ENCODE data around the gene TSBP1. TPM values are rescaled to one million over a fixed set of nuclear protein-coding genes. Genes with fewer than 3 reads are reported as not detected.
"Not testable (repeated sequence)": the region's sequence is repeated elsewhere in the genome, so short reads cannot be mapped to it uniquely, and the experiment has no call there.

TSBP1 gene
- total RNA-seq, 2 donors from 2014 or later: 0.45 TPM; not detected in 1

DNA sequence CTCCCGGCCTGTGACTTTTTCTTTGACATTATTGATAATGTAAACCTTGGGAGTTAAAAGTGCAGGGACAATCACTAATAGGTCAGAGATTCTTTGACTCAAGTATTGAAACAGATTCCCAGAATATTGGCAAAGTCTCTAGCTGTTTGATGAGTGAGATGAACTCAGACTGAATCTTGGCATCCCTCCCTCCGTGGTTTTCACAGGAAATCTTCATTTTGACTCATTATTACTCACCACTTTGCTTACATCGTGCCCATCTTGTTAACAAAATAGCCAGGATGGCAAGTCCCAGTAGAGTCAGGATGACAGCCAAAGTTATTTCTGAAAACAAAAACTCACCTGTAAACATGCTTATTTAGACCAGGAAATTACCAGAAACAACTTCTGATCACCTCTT lies 2.0 kb downstream of the TSBP1 start:
- no peaks in the 10 kb centered on the region for H3K9me3 ChIP-seq
- intact Hi-C loops (cut with DNase I): no loop called here
- TF ChIP-seq POLR2A (IDR thresholded peaks at IDR 0.05) (no peak), POLR2AphosphoS5 (IDR thresholded peaks at IDR 0.05) (no peak)
- TF ChIP-seq, protein P1, sequence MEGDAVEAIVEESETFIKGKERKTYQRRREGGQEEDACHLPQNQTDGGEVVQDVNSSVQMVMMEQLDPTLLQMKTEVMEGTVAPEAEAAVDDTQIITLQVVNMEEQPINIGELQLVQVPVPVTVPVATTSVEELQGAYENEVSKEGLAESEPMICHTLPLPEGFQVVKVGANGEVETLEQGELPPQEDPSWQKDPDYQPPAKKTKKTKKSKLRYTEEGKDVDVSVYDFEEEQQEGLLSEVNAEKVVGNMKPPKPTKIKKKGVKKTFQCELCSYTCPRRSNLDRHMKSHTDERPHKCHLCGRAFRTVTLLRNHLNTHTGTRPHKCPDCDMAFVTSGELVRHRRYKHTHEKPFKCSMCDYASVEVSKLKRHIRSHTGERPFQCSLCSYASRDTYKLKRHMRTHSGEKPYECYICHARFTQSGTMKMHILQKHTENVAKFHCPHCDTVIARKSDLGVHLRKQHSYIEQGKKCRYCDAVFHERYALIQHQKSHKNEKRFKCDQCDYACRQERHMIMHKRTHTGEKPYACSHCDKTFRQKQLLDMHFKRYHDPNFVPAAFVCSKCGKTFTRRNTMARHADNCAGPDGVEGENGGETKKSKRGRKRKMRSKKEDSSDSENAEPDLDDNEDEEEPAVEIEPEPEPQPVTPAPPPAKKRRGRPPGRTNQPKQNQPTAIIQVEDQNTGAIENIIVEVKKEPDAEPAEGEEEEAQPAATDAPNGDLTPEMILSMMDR (IDR thresholded peaks at IDR 0.05): no peak
- H3K27me3 ChIP-seq (replicated peaks; ENCODE audit: insufficient read depth): no peaks in the 10 kb centered on the region
- no peaks in the 10 kb centered on the region for H3K4me1 ChIP-seq (replicated peaks)
- H3K4me3 ChIP-seq: no peak overlapping the region
- H3K36me3 ChIP-seq: no peaks in the 10 kb centered on the region
- DNase-seq (ENCODE audit: low spot score): no peak
- 66% methylated on average over 3 of the region's 3 CpGs for WGBS
- no peak overlapping the region for H3K27ac ChIP-seq

DNA sequence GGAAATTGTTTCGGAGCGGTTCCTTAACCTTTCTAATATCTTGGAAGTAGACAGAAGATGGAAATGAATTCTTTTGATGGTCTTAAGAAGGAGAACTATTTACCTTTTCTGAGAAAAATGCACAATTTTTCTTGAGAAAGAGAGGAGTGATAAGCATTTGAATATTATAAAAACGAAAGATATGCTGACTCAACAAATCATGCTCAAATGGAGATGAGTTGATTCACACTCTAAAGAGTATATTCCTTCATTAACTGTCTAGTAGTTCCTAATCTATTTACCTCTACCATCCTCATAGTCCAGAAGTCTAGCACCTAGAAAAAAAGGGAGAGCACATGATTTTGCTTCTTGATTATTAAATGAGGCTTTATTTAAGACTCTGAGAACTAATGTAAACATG lies 4.1 kb downstream of the TSBP1 start:
- intact Hi-C loops (cut with DNase I): no loop called here
- Histone ChIP-seq H3K9me3 (no peaks in the 10 kb centered on the region), H3K4me3 (no peak overlapping the region), H3K36me3 (no peaks in the 10 kb centered on the region), H3K27ac (no peak overlapping the region), H3K4me1 (replicated peaks) (no peaks in the 10 kb centered on the region), H3K27me3 (replicated peaks; ENCODE audit: insufficient read depth) (no peaks in the 10 kb centered on the region)
- TF ChIP-seq, protein P1 (IDR thresholded peaks at IDR 0.05): no peak
- no peak for TF ChIP-seq POLR2A (IDR thresholded peaks at IDR 0.05)
- no peak for TF ChIP-seq POLR2AphosphoS5 (IDR thresholded peaks at IDR 0.05)
- no peak for DNase-seq (ENCODE audit: low spot score)
- whole genome bisulfite sequencing: 94% methylated on average over 3 of the region's 3 CpGs

DNA sequence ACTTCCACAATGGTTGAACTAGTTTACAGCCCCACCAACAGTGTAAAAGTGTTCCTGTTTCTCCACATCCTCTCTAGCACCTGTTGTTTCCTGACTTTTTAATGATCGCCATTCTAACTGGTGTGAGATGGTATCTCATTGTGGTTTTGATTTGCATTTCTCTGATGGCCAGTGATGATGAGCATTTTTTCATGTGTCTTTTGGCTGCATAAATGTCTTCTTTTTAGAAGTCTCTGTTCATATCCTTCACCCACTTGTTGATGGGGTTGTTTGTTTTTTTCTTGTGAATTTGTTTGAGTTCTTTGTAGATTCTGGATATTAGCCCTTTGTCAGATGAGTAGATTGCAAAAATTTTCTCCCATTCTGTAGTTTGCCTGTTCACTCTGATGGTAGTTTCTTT lies 12.5 kb downstream of the TSBP1 start:
- H3K27ac ChIP-seq; H3K4me3 ChIP-seq; intact Hi-C loops (cut with DNase I); DNase-seq (ENCODE audit: low spot score); H3K36me3 ChIP-seq; H3K27me3 ChIP-seq (replicated peaks; ENCODE audit: insufficient read depth); H3K9me3 ChIP-seq; H3K4me1 ChIP-seq (replicated peaks): not testable (repeated sequence)
- 77% methylated on average over 1 of the region's 1 CpG for WGBS

DNA sequence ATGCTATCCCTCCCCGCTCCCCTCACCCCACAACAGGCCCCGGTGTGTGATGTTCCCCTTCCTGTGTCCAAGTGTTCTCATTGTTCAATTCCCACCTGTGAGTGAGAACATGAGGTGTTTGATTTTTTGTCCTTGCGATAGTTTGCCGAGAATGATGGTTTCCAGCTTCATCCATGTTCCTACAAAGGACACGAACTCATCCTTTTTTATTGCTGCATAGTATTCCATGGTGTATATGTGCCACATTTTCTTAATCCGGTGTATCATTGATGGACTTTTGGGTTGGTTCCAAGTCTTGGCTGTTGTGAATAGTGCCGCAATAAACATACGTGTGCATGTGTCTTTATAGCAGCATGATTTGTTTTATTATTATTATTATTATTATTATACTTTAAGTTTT lies 13.2 kb downstream of the TSBP1 start:
- H3K4me3 ChIP-seq; H3K36me3 ChIP-seq; DNase-seq (ENCODE audit: low spot score); H3K27me3 ChIP-seq (replicated peaks; ENCODE audit: insufficient read depth); intact Hi-C loops (cut with DNase I); H3K9me3 ChIP-seq; H3K4me1 ChIP-seq (replicated peaks); H3K27ac ChIP-seq: not testable (repeated sequence)
- WGBS: 80% methylated on average over 8 of the region's 8 CpGs

DNA sequence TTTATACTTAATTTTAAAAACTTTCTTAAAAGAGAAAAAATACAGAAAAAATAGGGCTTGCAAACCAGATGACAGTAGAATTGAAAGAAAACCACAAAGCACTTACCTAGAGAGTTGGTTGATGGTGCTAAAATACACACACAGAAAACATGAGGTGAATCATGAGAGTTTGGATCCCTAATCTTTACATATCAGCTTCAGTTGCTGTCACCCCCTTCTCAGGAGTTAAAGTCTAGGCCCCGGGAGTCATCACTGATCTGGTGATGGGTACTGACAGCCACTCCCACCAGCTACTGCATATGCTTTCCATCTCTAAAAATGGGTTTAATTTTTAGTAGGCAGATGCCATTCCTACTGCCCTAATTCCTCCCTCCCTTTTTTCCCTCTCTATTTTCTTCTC lies 16.7 kb downstream of the TSBP1 start:
- Histone ChIP-seq H3K9me3 (no peaks in the 10 kb centered on the region), H3K36me3 (no peaks in the 10 kb centered on the region), H3K27ac (no peak overlapping the region), H3K4me1 (replicated peaks) (no peaks in the 10 kb centered on the region), H3K4me3 (no peak overlapping the region), H3K27me3 (replicated peaks; ENCODE audit: insufficient read depth) (no peaks in the 10 kb centered on the region)
- 77% methylated on average over 1 of the region's 1 CpG for WGBS
- intact Hi-C loops (cut with DNase I): no loop called here
- no peak for DNase-seq (ENCODE audit: low spot score)
- TF ChIP-seq POLR2AphosphoS5 (IDR thresholded peaks at IDR 0.05) (no peak), POLR2A (IDR thresholded peaks at IDR 0.05) (no peak)
- TF ChIP-seq, protein P1 (IDR thresholded peaks at IDR 0.05): no peak

DNA sequence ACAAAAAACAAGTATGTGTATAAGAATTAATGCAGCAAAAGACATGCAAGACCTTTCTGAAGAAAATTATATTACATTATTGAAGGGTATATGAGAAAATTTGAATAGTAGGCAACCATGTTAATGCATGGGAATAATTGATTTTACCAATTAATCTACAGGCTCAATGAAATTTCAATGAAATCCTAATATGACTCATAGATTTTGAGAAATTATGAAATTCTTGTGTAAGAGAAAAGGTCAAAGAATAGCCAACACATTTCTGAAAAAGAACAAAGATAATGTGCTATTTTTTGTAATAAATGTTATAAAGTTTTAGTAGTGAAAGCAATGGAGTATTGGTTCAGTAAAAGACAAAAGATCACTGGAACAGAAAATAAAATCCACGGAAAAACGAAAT lies 18.4 kb downstream of the TSBP1 start:
- H3K36me3 ChIP-seq: no peaks in the 10 kb centered on the region
- TF ChIP-seq POLR2AphosphoS5 (IDR thresholded peaks at IDR 0.05): no peak
- TF ChIP-seq, protein P1 (IDR thresholded peaks at IDR 0.05): no peak
- TF ChIP-seq POLR2A (IDR thresholded peaks at IDR 0.05): no peak
- H3K27me3 ChIP-seq (replicated peaks; ENCODE audit: insufficient read depth): no peaks in the 10 kb centered on the region
- DNase-seq (ENCODE audit: low spot score): no peak
- H3K4me1 ChIP-seq (replicated peaks): no peaks in the 10 kb centered on the region
- no peak overlapping the region for H3K27ac ChIP-seq
- no peaks in the 10 kb centered on the region for H3K9me3 ChIP-seq
- 82% methylated on average over 2 of the region's 2 CpGs for WGBS
- intact Hi-C loops (cut with DNase I): no loop called here
- H3K4me3 ChIP-seq: no peak overlapping the region
